Central memory CD4-positive, alpha-beta T cell (primary cell): ENCODE results near the gene SLC2A1.

Experiments
- DNase-seq: peaks from one replicate; pipeline ENCODE4 v3.0.0; 2022

The SLC2A1 gene

GRCh38 chr1:42979896-42980800 lies 21.5 kb upstream of the SLC2A1 start:
- DNase-seq = no peak

- no peak for DNase-seq
These were observed 20.4 kb upstream of the SLC2A1 start for GRCh38 chr1:42979036-42979430.

GRCh38 chr1:42978317-42979035 lies 19.8 kb upstream of the SLC2A1 start:
- DNase-seq = no peak

- no peak for DNase-seq
These were observed 19.0 kb upstream of the SLC2A1 start for GRCh38 chr1:42977653-42978052.

- no peak for DNase-seq
These were observed 17.0 kb upstream of the SLC2A1 start for GRCh38 chr1:42975561-42976225.

GRCh38 chr1:42974767-42975437 lies 16.2 kb upstream of the SLC2A1 start:
- no peak for DNase-seq

GRCh38 chr1:42973799-42974198 lies 15.1 kb upstream of the SLC2A1 start:
- no peak for DNase-seq

GRCh38 chr1:42973286-42973685 lies 14.6 kb upstream of the SLC2A1 start:
- DNase-seq = no peak

- no peak for DNase-seq
These were observed 13.2 kb upstream of the SLC2A1 start for GRCh38 chr1:42971841-42972291.

- DNase-seq = no peak
These were observed 11.5 kb upstream of the SLC2A1 start for GRCh38 chr1:42970143-42970542.

GRCh38 chr1:42968654-42969053 lies 10.0 kb upstream of the SLC2A1 start:
- DNase-seq = no peak

GRCh38 chr1:42966688-42967612 lies 8.3 kb upstream of the SLC2A1 start:
- DNase-seq = no peak

- DNase-seq = no peak
These were observed 6.7 kb upstream of the SLC2A1 start for GRCh38 chr1:42965378-42965777.

- DNase-seq = no peak
These were observed 5.6 kb upstream of the SLC2A1 start for GRCh38 chr1:42964044-42964812.

GRCh38 chr1:42963378-42964043 lies 4.8 kb upstream of the SLC2A1 start:
- no peak for DNase-seq

- no peak for DNase-seq
These were observed 4.1 kb upstream of the SLC2A1 start for GRCh38 chr1:42962641-42963377.

- DNase-seq = no peak
These were observed 2.8 kb upstream of the SLC2A1 start for GRCh38 chr1:42961312-42962091.

- DNase-seq = no peak
These were observed 2.1 kb upstream of the SLC2A1 start for GRCh38 chr1:42960566-42961311.
